ENCODE measurements around the gene COL21A1. TPM values are rescaled to one million over a fixed set of nuclear protein-coding genes. Genes with fewer than 3 reads are reported as not detected.

Gene COL21A1
- total RNA-seq, 6 donors from 2014 or later = 3.2 to 35.6 (median 9.2) TPM

- peak overlapping the region in 2 of 4 donors; percentile 29 to 36 for H3K27ac ChIP-seq
- no peaks in the 10 kb centered on the region for H3K27me3 ChIP-seq
- peak; percentile 63 for ATAC-seq (ENCODE audit: low FRiP score in 2 of 2)
- peaks cover 0 to 5% (median 1%) of the 10 kb centered on the region in 4 donors for H3K4me1 ChIP-seq
- no peaks in the 10 kb centered on the region for H3K36me3 ChIP-seq
- 68 to 74% methylated on average over 3 of the region's 3 CpGs for WGBS, 2 donors
- TF ChIP-seq POLR2AphosphoS5 (IDR thresholded peaks at IDR 0.05) = no peak
- TF ChIP-seq CTCF (IDR thresholded peaks at IDR 0.05) = no peak
- no peak for TF ChIP-seq EP300 (IDR thresholded peaks at IDR 0.05)
- TF ChIP-seq POLR2A (IDR thresholded peaks at IDR 0.05) = no peak
- H3K9me3 ChIP-seq = peaks cover 0 to 5% (median 0%) of the 10 kb centered on the region in 4 donors
- no peak overlapping the region for H3K4me3 ChIP-seq
- no peak for DNase-seq
These were observed 156.1 kb downstream of the COL21A1 start for GRCh38 chr6:56091159-56091869.

GRCh38 chr6:56088641-56089040 is 158.7 kb downstream of the COL21A1 start:
- TF ChIP-seq EP300 (IDR thresholded peaks at IDR 0.05) (no peak), CTCF (IDR thresholded peaks at IDR 0.05) (no peak), POLR2A (IDR thresholded peaks at IDR 0.05) (no peak), POLR2AphosphoS5 (IDR thresholded peaks at IDR 0.05) (no peak)
- Histone ChIP-seq H3K27me3 (no peaks in the 10 kb centered on the region), H3K27ac (no peak overlapping the region), H3K36me3 (no peaks in the 10 kb centered on the region), H3K9me3 (peaks cover 0 to 5% (median 0%) of the 10 kb centered on the region in 4 donors), H3K4me1 (peaks cover 0 to 5% (median 1%) of the 10 kb centered on the region in 4 donors), H3K4me3 (no peak overlapping the region)
- ATAC-seq (ENCODE audit: low FRiP score in 2 of 2) = no peak
- WGBS, 2 donors = 82 to 83% methylated on average over 4 of the region's 4 CpGs
- no peak for DNase-seq

GRCh38 chr6:56087421-56087820 is 160.0 kb downstream of the COL21A1 start:
- no peak overlapping the region for H3K27ac ChIP-seq

GRCh38 chr6:56079751-56080540 is 167.4 kb downstream of the COL21A1 start:
- ATAC-seq (ENCODE audit: low FRiP score in 2 of 2) (no peak), DNase-seq (no peak)
- 92 to 94% methylated on average over 2 of the region's 2 CpGs for WGBS, 2 donors
- Histone ChIP-seq H3K27me3 (no peaks in the 10 kb centered on the region), H3K4me3 (no peak overlapping the region), H3K4me1 (no peaks in the 10 kb centered on the region), H3K9me3 (peaks cover 0 to 2% (median 0%) of the 10 kb centered on the region in 4 donors), H3K27ac (no peak overlapping the region), H3K36me3 (no peaks in the 10 kb centered on the region)
- TF ChIP-seq EP300 (IDR thresholded peaks at IDR 0.05) = no peak
- TF ChIP-seq POLR2AphosphoS5 (IDR thresholded peaks at IDR 0.05) = no peak
- no peak for TF ChIP-seq POLR2A (IDR thresholded peaks at IDR 0.05)
- TF ChIP-seq CTCF (IDR thresholded peaks at IDR 0.05) = no peak

More at GRCh38 chr6:56087421-56087820, 160.0 kb downstream of the COL21A1 start:
- no peak for DNase-seq
- H3K4me1 ChIP-seq = peaks cover 0 to 5% (median 1%) of the 10 kb centered on the region in 4 donors
- no peak overlapping the region for H3K4me3 ChIP-seq
- H3K9me3 ChIP-seq = peaks cover 0 to 5% (median 0%) of the 10 kb centered on the region in 4 donors
- TF ChIP-seq POLR2AphosphoS5 (IDR thresholded peaks at IDR 0.05) (no peak), CTCF (IDR thresholded peaks at IDR 0.05) (no peak), EP300 (IDR thresholded peaks at IDR 0.05) (no peak), POLR2A (IDR thresholded peaks at IDR 0.05) (no peak)
- ATAC-seq (ENCODE audit: low FRiP score in 2 of 2) = no peak
- no peaks in the 10 kb centered on the region for H3K27me3 ChIP-seq
- H3K36me3 ChIP-seq = no peaks in the 10 kb centered on the region
